GM12878 (cell line): ENCODE measurements around the gene MICAL3. TPM values are rescaled to one million over a fixed set of nuclear protein-coding genes. Genes with fewer than 3 reads are reported as not detected.
A peak's percentile ranks its signal among the peaks of the same experiment; 100 is the strongest.

Experiments used
- ATAC-seq: fragments of 200-7000 bp; cut with Tn5 transposase; 3 replicates; pipeline ENCODE4 v1.9.1; 2020; ENCODE audit warnings: mild to moderate bottlenecking, moderate library complexity
- BruUV-seq: library from RNA; stranded (reverse); fragments of 400-500 nt; replicated peaks from 2 replicates; lab custom pipeline; 2021; lab: Mats Ljungman, UMichigan
- CTCF ChIA-PET: fragments of 300-600 bp; sonication (Branson Sonifier 250); formaldehyde crosslinking; extraction: SDS; loops from one replicate; lab custom pipeline; 2021; ENCODE audit warnings: inconsistent platforms; lab: Yijun Ruan, JAX
- POLR2A ChIA-PET: fragments of 350-600 bp; formaldehyde crosslinking; extraction: SDS; loops from one replicate; lab custom pipeline; 2021; ENCODE audit warnings: inconsistent platforms; lab: Charles Lee
- RAD21 ChIA-PET: fragments of 300-600 bp; sonication (Branson Sonifier 250); formaldehyde crosslinking; loops from one replicate; lab custom pipeline; 2023; ENCODE audit warnings: antibody characterized with exemption; ENCODE audit not compliant: unreplicated experiment; lab: Charles Lee
- SMC1A ChIA-PET: fragments of 300-600 bp; sonication (Branson Sonifier 250); formaldehyde crosslinking; loops from one replicate; lab custom pipeline; 2023; ENCODE audit not compliant: unreplicated experiment, uncharacterized antibody; lab: Charles Lee
- DNase-seq: peaks from one replicate; pipeline ENCODE4 v3.0.0-alpha.2; 2011; ENCODE audit warnings: low read depth, low spot score
- FAIRE-seq: peaks from 3 replicates; lab custom pipeline; 2011; peaks lifted over from hg19 to GRCh38; lab: Jason Lieb, UNC
- H2AFZ ChIP-seq: 2 replicates; pipeline ENCODE4 v1.6.0; 2011; ENCODE audit warnings: low read depth, low read length, control low read depth; ENCODE audit not compliant: control insufficient read depth
- H3K27ac ChIP-seq: 2 replicates; pipeline ENCODE4 v1.5.1; 2011; ENCODE audit warnings: control low read depth; ENCODE audit not compliant: control insufficient read depth, insufficient read depth
- H3K27me3 ChIP-seq, 2 experiments: replicated peaks in 1 of 2; 2 replicates each; pipeline versions ENCODE4 v1.6.0 to v1.6.1; 2011; ENCODE audit warnings: low read length in 1 of 2; ENCODE audit not compliant: control insufficient read depth in 2 of 2, insufficient read depth in 2 of 2
- H3K36me3 ChIP-seq, 2 experiments: 2 replicates each; pipeline ENCODE4 v1.5.1; 2011; ENCODE audit warnings: low read length in 1 of 2; ENCODE audit not compliant: control insufficient read depth in 2 of 2, insufficient read depth in 2 of 2
- H3K4me1 ChIP-seq: 2 replicates; pipeline ENCODE4 v1.6.1; 2011; ENCODE audit warnings: mild to moderate bottlenecking, low read length, moderate library complexity, mixed read lengths; ENCODE audit not compliant: control insufficient read depth, insufficient read depth
- H3K4me2 ChIP-seq: 2 replicates; pipeline ENCODE4 v1.6.0; 2011; ENCODE audit warnings: control low read depth; ENCODE audit not compliant: control insufficient read depth, insufficient read depth
- H3K4me3 ChIP-seq: fragments of 200-600 bp; sonication (generic); 2 replicates; pipeline ENCODE4 v1.5.1; 2016
- H3K79me2 ChIP-seq: 2 replicates; pipeline ENCODE4 v1.6.0; 2011; ENCODE audit warnings: low read length; ENCODE audit not compliant: control insufficient read depth, insufficient read depth
- H3K9ac ChIP-seq: 2 replicates; pipeline ENCODE4 v1.8.0; 2011; ENCODE audit warnings: low read length, control low read depth, mixed read lengths; ENCODE audit not compliant: control insufficient read depth, insufficient read depth
- H3K9me3 ChIP-seq: replicated peaks from 3 replicates; pipeline ENCODE4 v1.5.1; 2011; ENCODE audit warnings: mild to moderate bottlenecking, low read length; ENCODE audit not compliant: control insufficient read depth, insufficient read depth
- H4K20me1 ChIP-seq: 2 replicates; pipeline ENCODE4 v1.6.0; 2011; ENCODE audit not compliant: control insufficient read depth, insufficient read depth
- E2F8 ChIP-seq: fragments of 450-650 bp; IDR thresholded peaks from 2 replicates; pipeline ENCODE4 v1.6.1; 2018; ENCODE audit warnings: mild to moderate bottlenecking, low read depth, moderate library complexity; ENCODE audit not compliant: partially characterized antibody
- EGR1 ChIP-seq, 2 experiments: IDR thresholded peaks; 1 replicate in 1 of 2; 2 replicates in 1 of 2; pipeline ENCODE4 v1.6.1; 2011 to 2012; ENCODE audit warnings: low read depth in 2 of 2, low read length in 2 of 2, borderline replicate concordance in 1 of 2, mild to moderate bottlenecking in 1 of 2, moderate library complexity in 1 of 2
- EP300 ChIP-seq, 2 experiments: fragments of 150-350 bp in 1 of 2; IDR thresholded peaks; 2 replicates each; pipeline ENCODE4 v1.6.1; 2011 to 2012; ENCODE audit warnings: low read depth in 2 of 2, low read length in 2 of 2, borderline replicate concordance in 1 of 2, improper control_type of control experiment in 1 of 2, inconsistent platforms in 1 of 2; ENCODE audit not compliant: control insufficient read depth in 1 of 2
- HSF1 ChIP-seq: fragments of 150-350 bp; IDR thresholded peaks from 2 replicates; pipeline ENCODE4 v1.6.1; 2014; ENCODE audit warnings: mild to moderate bottlenecking, low read depth, low read length
- NR2C1 ChIP-seq: fragments of 450-650 bp; IDR thresholded peaks from 2 replicates; pipeline ENCODE4 v1.6.1; 2017; ENCODE audit warnings: antibody characterized with exemption, mild to moderate bottlenecking, moderate library complexity
- NR2F1 ChIP-seq: fragments of 450-650 bp; conservative IDR thresholded peaks from 2 replicates; pipeline ENCODE4 v1.6.1; 2017; ENCODE audit warnings: mild to moderate bottlenecking
- PML ChIP-seq: IDR thresholded peaks from 2 replicates; pipeline ENCODE4 v1.6.1; 2012; ENCODE audit warnings: low read length, inconsistent platforms
- POLR2A ChIP-seq: IDR thresholded peaks from 2 replicates; pipeline ENCODE4 v1.6.1; 2011; ENCODE audit warnings: low read depth, mild to moderate bottlenecking, low read length
- ZNF24 ChIP-seq: fragments of 450-650 bp; IDR thresholded peaks from 2 replicates; pipeline ENCODE4 v1.6.1; 2017; ENCODE audit warnings: antibody characterized with exemption, mild to moderate bottlenecking
- ZNF687 ChIP-seq: fragments of 450-650 bp; IDR thresholded peaks from 2 replicates; pipeline ENCODE4 v1.6.1; 2017; ENCODE audit warnings: mild to moderate bottlenecking, moderate library complexity
- ZZZ3 ChIP-seq: IDR thresholded peaks from 2 replicates; pipeline ENCODE4 v1.6.1; 2011; ENCODE audit warnings: low read depth; ENCODE audit not compliant: control insufficient read depth, insufficient read length
- WGBS: methylation state at CpG from one replicate; pipeline ENCODE4 v1.1.6; 2016; ENCODE audit warnings: low lambda C conversion rate; ENCODE audit not compliant: insufficient replicate concordance, insufficient coverage; ENCODE audit errors: missing lambda C conversion rate; 5-methylcytosine and 5-hydroxymethylcytosine counted together
- in situ Hi-C: fragments of 300-500 bp; cut with MboI; formaldehyde crosslinking; loops from 9 replicates; pipeline ENCODE4 v1.14.3; 2018; ENCODE audit warnings: mixed read lengths
- intact Hi-C: fragments of 100-400 bp; cut with micrococcal nuclease; formaldehyde crosslinking; loops from one replicate; pipeline ENCODE4 v1.14.2; 2022; ENCODE audit not compliant: unreplicated experiment
- polyA plus RNA-seq, 11 experiments: library from polyadenylated mRNA; depleted of rRNA in 4 of 11; unstranded in 6 of 11; stranded (reverse) in 5 of 11; fragments of >200 nt; fragmentation: Nextera tagmentation in 4 of 11; fragmentation: Illumina TruSeq in 1 of 11; extraction: Ambion mirVana in 4 of 11; extraction: Trizol in 1 of 11; gene quantifications; 1 replicate in 1 of 11; 2 replicates in 10 of 11; pipeline versions ENCODE4 v1.2.1 to v1.2.3, GENCODE V29; 2011 to 2016; ENCODE audit warnings: inconsistent platforms in 2 of 11, missing spikeins in 2 of 11, low read depth in 1 of 11
- total RNA-seq, 4 experiments: library from RNA; depleted of rRNA in 3 of 4; stranded (reverse); fragments of >200 nt in 3 of 4; fragmentation: Illumina TruSeq in 1 of 4; extraction: Trizol in 1 of 4; gene quantifications; 2 replicates each; pipeline versions ENCODE4 v1.2.1 to v1.2.3, GENCODE V29; 2013 to 2021

MICAL3 gene
- total and polyA plus RNA-seq, 10 of the 15 experiments (the other 5 are each of a cell fraction or from before 2014, with no cell fraction given): 2.6 to 92.2 (median 24.0) TPM

GRCh38 chr22:17780116-17780740 is 244.1 kb downstream of the MICAL3 start:
- H3K9ac ChIP-seq: peak overlapping the region; percentile 72
- in situ Hi-C loops (no loop called here), intact Hi-C loops (no loop called here)
- H3K4me2 ChIP-seq: peak overlapping the region; percentile 92
- 40% methylated on average over 19 of the region's 19 CpGs for WGBS
- DNase-seq (no peak), ATAC-seq (0 out of 3 replicates have a peak, but pooled peaks have one; percentile 1), FAIRE-seq (no peak)
- POLR2A ChIA-PET: interaction anchor here (0.7 to 6.7 kb wide), 4 partner anchors 10 to 297 kb away, joined by 3 to 85 read pairs (median 4); partner anchors contain the start of gene PEX26
- RAD21 ChIA-PET: interaction anchor here (0.7 to 4.5 kb wide), 8 partner anchors 9 to 296 kb away, joined by 3 to 77 read pairs (median 4); no protein-coding TSS in a partner anchor
- TF ChIP-seq NR2F1: peak; percentile 78
- 0 out of 2 replicates have a peak, but pooled peaks have one; percentile 21 for TF ChIP-seq ZNF687
- no peak for TF ChIP-seq HSF1
- TF ChIP-seq PML: no peak
- TF ChIP-seq EP300 (IDR thresholded peaks at IDR 0.05; ENCODE audit: borderline replicate concordance in 1 of 2, control insufficient read depth in 1 of 2, low read depth in 2 of 2, low read length in 2 of 2): no peak
- peak; percentile 33; the same call in 1 of the 2 replicates for TF ChIP-seq NR2C1
- TF ChIP-seq POLR2A: peak; percentile 45
- TF ChIP-seq EGR1 (IDR thresholded peaks at IDR 0.05; ENCODE audit: borderline replicate concordance in 1 of 2, low read depth in 2 of 2, low read length in 2 of 2): 0 out of 3 replicates have a peak, but pooled peaks of 1 of the 2 experiments have one; percentile 17
- TF ChIP-seq E2F8: no peak
- TF ChIP-seq ZNF24: peak; percentile 68
- no peak for TF ChIP-seq ZZZ3
- no TSS peak for BruUV-seq
- H3K36me3 ChIP-seq: no peaks in the 10 kb centered on the region; a peak in 1 of 4 replicates
- no peak overlapping the region for H2AFZ ChIP-seq
- peaks cover 38% of the 10 kb centered on the region for H3K79me2 ChIP-seq
- CTCF ChIA-PET: interaction anchor here (0.7 to 6.4 kb wide), 10 partner anchors 8 to 295 kb away, joined by 3 to 70 read pairs (median 5); no protein-coding TSS in a partner anchor
- SMC1A ChIA-PET: interaction anchor here (0.9 to 3.7 kb wide), 14 partner anchors 9 to 296 kb away, joined by 3 to 24 read pairs (median 6); no protein-coding TSS in a partner anchor
- H3K4me1 ChIP-seq: peaks cover 47% of the 10 kb centered on the region
- peak overlapping the region; percentile 91 for H3K4me3 ChIP-seq
- no peaks in the 10 kb centered on the region for H3K27me3 ChIP-seq
- H3K27ac ChIP-seq: peak overlapping the region; percentile 98
- H4K20me1 ChIP-seq: no peaks in the 10 kb centered on the region
- no peaks in the 10 kb centered on the region; the same call in 2 of the 3 replicates for H3K9me3 ChIP-seq
